B cell (primary cell): ENCODE data around the gene MYZAP. TPM values are rescaled to one million over a fixed set of nuclear protein-coding genes. Genes with fewer than 3 reads are reported as not detected.

ENCODE experiments used
- ATAC-seq: fragments of 200-7000 bp; cut with Tn5 transposase; one replicate; pipeline ENCODE4 v1.10.0; 2021; ENCODE audit warnings: low read depth, mild to moderate bottlenecking, moderate number of reproducible peaks, moderate library complexity
- CTCF ChIA-PET: fragments of 350-600 bp; sonication (Branson Sonifier 250); formaldehyde crosslinking; loops from one replicate; lab custom pipeline; 2021; ENCODE audit warnings: antibody characterized with exemption, inconsistent platforms; lab: Charles Lee
- POLR2A ChIA-PET: fragments of 350-600 bp; sonication (Branson Sonifier 250); formaldehyde crosslinking; loops from one replicate; lab custom pipeline; 2021; ENCODE audit warnings: antibody characterized with exemption; lab: Charles Lee
- DNase-seq: peaks from one replicate; pipeline ENCODE4 v3.0.0; 2013
- H2AFZ ChIP-seq: 2 replicates; pipeline ENCODE4 v1.6.1; 2012; ENCODE audit warnings: mild to moderate bottlenecking, low read depth, low read length; ENCODE audit not compliant: insufficient read depth, poor library complexity, severe bottlenecking
- H3K27ac ChIP-seq, 2 donors: 1 replicate in 1 of 2; 2 replicates in 1 of 2; pipeline ENCODE4 v1.5.1; 2012 to 2013; ENCODE audit warnings: low read length in 2 of 2, mild to moderate bottlenecking in 2 of 2, moderate library complexity in 1 of 2
- H3K27me3 ChIP-seq, 4 experiments: fragments of 200-600 bp in 1 of 4; sonication (generic) in 1 of 4; replicated peaks in 1 of 4; 1 replicate in 2 of 4; 2 replicates in 2 of 4; pipeline versions ENCODE4 v1.6.1 to v1.7.0; 2013 to 2016; ENCODE audit warnings: low read length in 3 of 4, mild to moderate bottlenecking in 2 of 4, mixed read lengths in 1 of 4, moderate library complexity in 1 of 4; ENCODE audit not compliant: insufficient read depth in 4 of 4, control insufficient read depth in 3 of 4; ENCODE audit errors: control extremely low read depth in 1 of 4
- H3K36me3 ChIP-seq, 2 experiments: replicated peaks in 1 of 2; 1 replicate in 1 of 2; 2 replicates in 1 of 2; pipeline versions ENCODE4 v1.6.1 to v1.7.1; 2013; ENCODE audit warnings: low read length in 1 of 2; ENCODE audit not compliant: insufficient read depth in 2 of 2, control insufficient read depth in 1 of 2; ENCODE audit errors: control extremely low read depth in 1 of 2, extremely low read depth in 1 of 2
- H3K4me1 ChIP-seq, 2 donors: fragments of 200-600 bp in 1 of 2; sonication (generic) in 1 of 2; 1 replicate in 1 of 2; 2 replicates in 1 of 2; pipeline versions ENCODE4 v1.5.1 to v1.6.1; 2013 to 2017; ENCODE audit warnings: low read length in 2 of 2; ENCODE audit not compliant: control insufficient read depth in 2 of 2, insufficient read depth in 2 of 2
- H3K4me2 ChIP-seq: replicated peaks from 2 replicates; pipeline ENCODE3; 2012; ENCODE audit warnings: mild to moderate bottlenecking, low read depth, low read length; ENCODE audit not compliant: poor library complexity, severe bottlenecking
- H3K4me3 ChIP-seq, 5 experiments: fragments of 200-600 bp in 1 of 5; sonication (generic) in 1 of 5; 1 replicate in 3 of 5; 2 replicates in 2 of 5; pipeline versions ENCODE4 v1.5.1 to v1.7.0; 2011 to 2016; ENCODE audit warnings: low read length in 4 of 5, mild to moderate bottlenecking in 4 of 5, low read depth in 2 of 5, control low read depth in 1 of 5, moderate library complexity in 1 of 5; ENCODE audit not compliant: insufficient read depth in 1 of 5; ENCODE audit errors: control extremely low read depth in 1 of 5, extremely low read depth in 1 of 5
- H3K79me2 ChIP-seq: fragments of 200-600 bp; sonication (generic); one replicate; pipeline ENCODE4 v1.6.0; 2016; ENCODE audit warnings: low read length; ENCODE audit not compliant: control insufficient read depth, insufficient read depth
- H3K9ac ChIP-seq: fragments of 200-600 bp; sonication (generic); 2 replicates; pipeline ENCODE4 v1.6.1; 2017; ENCODE audit warnings: mild to moderate bottlenecking, low read length, moderate library complexity
- H3K9me3 ChIP-seq, 3 donors: one replicate each; pipeline versions ENCODE4 v1.6.1 to v1.7.1; 2013; ENCODE audit warnings: low read length in 2 of 3; ENCODE audit not compliant: control insufficient read depth in 2 of 3, insufficient read depth in 1 of 3; ENCODE audit errors: control extremely low read depth in 1 of 3
- H4K20me1 ChIP-seq: 2 replicates; pipeline ENCODE4 v1.6.0; 2012; ENCODE audit warnings: mild to moderate bottlenecking, low read length; ENCODE audit not compliant: insufficient read depth, control insufficient read depth, poor library complexity, severe bottlenecking
- H3K27ac Mint-ChIP-seq: one replicate; pipeline ENCODE4 v1.8.0; 2021; ENCODE audit warnings: mixed read lengths
- H3K27me3 Mint-ChIP-seq: one replicate; pipeline ENCODE4 v1.8.0; 2021; ENCODE audit warnings: mixed read lengths
- H3K4me1 Mint-ChIP-seq: one replicate; pipeline ENCODE4 v1.8.0; 2021; ENCODE audit warnings: mixed read lengths
- H3K4me3 Mint-ChIP-seq: one replicate; pipeline ENCODE4 v1.8.0; 2021; ENCODE audit warnings: mixed read lengths
- H3K9me3 Mint-ChIP-seq: one replicate; pipeline ENCODE4 v1.8.0; 2022; ENCODE audit warnings: mixed read lengths; ENCODE audit not compliant: insufficient read depth
- CTCF ChIP-seq: fragments of 200-600 bp; IDR thresholded peaks from one replicate; pipeline ENCODE4 v1.8.0; 2022; ENCODE audit warnings: antibody characterized with exemption, mild to moderate bottlenecking
- EZH2 ChIP-seq: IDR thresholded peaks from 2 replicates; pipeline ENCODE4 v1.6.1; 2012; ENCODE audit warnings: borderline replicate concordance, low read depth, mild to moderate bottlenecking, moderate library complexity, low read length; ENCODE audit not compliant: insufficient read depth, poor library complexity, severe bottlenecking
- WGBS: methylation state at CpG from one replicate; pipeline ENCODE4 v1.1.5; 2013; ENCODE audit warnings: missing lambda C conversion rate; ENCODE audit not compliant: insufficient coverage; 5-methylcytosine and 5-hydroxymethylcytosine counted together
- intact Hi-C: fragments of 100-400 bp; cut with micrococcal nuclease; formaldehyde crosslinking; loops from one replicate; pipeline ENCODE4 v1.10.0; 2022
- polyA plus RNA-seq: library from polyadenylated mRNA; depleted of rRNA; stranded (reverse); fragments of >200 nt; gene quantifications from 2 replicates; pipeline ENCODE4 v1.2.3, GENCODE V29; 2012
- total RNA-seq, 2 donors: library from RNA; stranded (reverse); fragments of 120-200 nt in 1 of 2; gene quantifications; 1 replicate in 1 of 2; 2 replicates in 1 of 2; pipeline versions ENCODE4 v1.2.3 to v1.2.4, GENCODE V29; 2013 to 2022

The MYZAP gene
- total and polyA plus RNA-seq, 2 donors (not counting 1 experiment from before 2014, with no cell fraction given), result 1.0 to 2.8 TPM

GRCh38 chr15:57562196-57562769, 29.4 kb upstream of the MYZAP start:
- Mint-ChIP-seq H3K4me1 (peaks cover 37% of the 10 kb centered on the region), H3K27me3 (peaks cover 4% of the 10 kb centered on the region), H3K9me3 (no peaks in the 10 kb centered on the region), H3K4me3 (no peak overlapping the region), H3K27ac (peak overlapping the region; percentile 33)
- ChIA-PET POLR2A (no interaction called here), CTCF (interaction anchor here (0.6 to 4.7 kb wide), 11 partner anchors 9 to 302 kb away, joined by 3 to 68 read pairs (median 5); partner anchors contain the start of gene POLR2M)
- ATAC-seq, result no peak
- WGBS, result 68% methylated on average over 8 of the region's 11 CpGs
- H3K9ac ChIP-seq, result no peak overlapping the region
- no peaks in the 10 kb centered on the region for H4K20me1 ChIP-seq
- H3K36me3 ChIP-seq, result no peaks in the 10 kb centered on the region
- TF ChIP-seq CTCF (no peak), EZH2 (no peak)
- H3K9me3 ChIP-seq, result no peaks in the 10 kb centered on the region
- DNase-seq, result peak; percentile 20
- H3K27me3 ChIP-seq, result no peaks in the 10 kb centered on the region
- intact Hi-C loops, result loop anchor here (5.0 kb wide), 1 partner anchor 95 kb away; no protein-coding TSS in a partner anchor
- no peak overlapping the region for H3K4me3 ChIP-seq
- peak overlapping the region; percentile 35 for H2AFZ ChIP-seq
- H3K4me1 ChIP-seq, result peaks cover 29 to 31% of the 10 kb centered on the region in 2 donors
- H3K79me2 ChIP-seq, result no peaks in the 10 kb centered on the region
- H3K4me2 ChIP-seq, result peak overlapping the region; percentile 29
- no peak overlapping the region for H3K27ac ChIP-seq

GRCh38 chr15:57563416-57563815, 28.3 kb upstream of the MYZAP start:
- Mint-ChIP-seq H3K4me3 (no peak overlapping the region), H3K27me3 (peaks cover 4% of the 10 kb centered on the region), H3K4me1 (peaks cover 41% of the 10 kb centered on the region), H3K9me3 (no peaks in the 10 kb centered on the region), H3K27ac (no peak overlapping the region)
- Histone ChIP-seq H3K4me1 (peaks cover 37 to 38% of the 10 kb centered on the region in 2 donors), H3K4me2 (no peak overlapping the region), H3K79me2 (no peaks in the 10 kb centered on the region), H3K9me3 (no peaks in the 10 kb centered on the region), H4K20me1 (no peaks in the 10 kb centered on the region), H3K27ac (no peak overlapping the region), H2AFZ (no peak overlapping the region), H3K9ac (no peak overlapping the region), H3K4me3 (no peak overlapping the region), H3K27me3 (no peaks in the 10 kb centered on the region), H3K36me3 (no peaks in the 10 kb centered on the region)
- no CpG with 5 or more reads among the region's 6 CpGs for whole genome bisulfite sequencing
- POLR2A ChIA-PET, result no interaction called here
- ATAC-seq (no peak), DNase-seq (peak; percentile 15)
- intact Hi-C loops, result loop anchor here (5.0 kb wide), 1 partner anchor 94 kb away; no protein-coding TSS in a partner anchor
- TF ChIP-seq CTCF (no peak), EZH2 (no peak)
- CTCF ChIA-PET, result interaction anchor here (0.9 to 1.2 kb wide), 4 partner anchors 10 to 168 kb away, joined by 3 to 5 read pairs (median 3); no protein-coding TSS in a partner anchor
